CD8-positive, alpha-beta memory T cell (primary cell): ENCODE results near the gene TBRG1. TPM values are rescaled to one million over a fixed set of nuclear protein-coding genes. Genes with fewer than 3 reads are reported as not detected.

Experiments
- CTCF ChIA-PET: fragments of 350-600 bp; sonication (Branson Sonifier 250); formaldehyde crosslinking; loops from one replicate; lab custom pipeline; 2021; ENCODE audit warnings: antibody characterized with exemption; lab: Charles Lee
- POLR2A ChIA-PET: fragments of 350-600 bp; sonication (Branson Sonifier 250); formaldehyde crosslinking; loops from one replicate; lab custom pipeline; 2021; ENCODE audit warnings: antibody characterized with exemption; lab: Charles Lee
- DNase-seq, 5 donors: peaks; one replicate each; pipeline versions ENCODE4 v3.0.0 to v3.0.0-alpha.2; 2020 to 2022; ENCODE audit warnings: mixed read lengths in 1 of 5
- H3K27ac ChIP-seq: one replicate; pipeline ENCODE4 v1.7.0; 2013; ENCODE audit warnings: low read depth, mild to moderate bottlenecking, low read length, moderate library complexity
- H3K27me3 ChIP-seq: 2 replicates; pipeline ENCODE4 v1.7.0; 2013; ENCODE audit warnings: low read length, mild to moderate bottlenecking; ENCODE audit not compliant: insufficient read depth, poor library complexity, severe bottlenecking
- H3K36me3 ChIP-seq: 2 replicates; pipeline ENCODE4 v1.7.0; 2013; ENCODE audit warnings: mild to moderate bottlenecking, low read length, moderate library complexity; ENCODE audit not compliant: insufficient read depth
- H3K4me1 ChIP-seq: 2 replicates; pipeline ENCODE4 v1.7.0; 2013; ENCODE audit warnings: mild to moderate bottlenecking, low read length, moderate library complexity; ENCODE audit not compliant: insufficient read depth
- H3K4me3 ChIP-seq: 2 replicates; pipeline ENCODE4 v1.7.0; 2013; ENCODE audit warnings: mild to moderate bottlenecking, low read length
- H3K9me3 ChIP-seq: 2 replicates; pipeline ENCODE4 v1.7.0; 2013; ENCODE audit warnings: mild to moderate bottlenecking, low read length
- H3K27ac Mint-ChIP-seq, 8 donors: one replicate each; pipeline ENCODE4 v1.8.0; 2020 to 2021; ENCODE audit warnings: mixed read lengths in 8 of 8, mild to moderate bottlenecking in 6 of 8, inconsistent platforms in 3 of 8, moderate library complexity in 3 of 8
- H3K27me3 Mint-ChIP-seq, 2 donors: one replicate each; pipeline ENCODE4 v1.8.0; 2020 to 2021; ENCODE audit warnings: mixed read lengths in 2 of 2, mild to moderate bottlenecking in 1 of 2, moderate library complexity in 1 of 2
- H3K36me3 Mint-ChIP-seq, 3 donors: one replicate each; pipeline ENCODE4 v1.8.0; 2020 to 2021; ENCODE audit warnings: mixed read lengths in 3 of 3, inconsistent platforms in 1 of 3, mild to moderate bottlenecking in 1 of 3
- H3K4me1 Mint-ChIP-seq, 3 donors: one replicate each; pipeline ENCODE4 v1.8.0; 2020 to 2021; ENCODE audit warnings: mixed read lengths in 3 of 3, inconsistent platforms in 1 of 3, mild to moderate bottlenecking in 1 of 3
- H3K4me3 Mint-ChIP-seq, 7 donors: one replicate each; pipeline ENCODE4 v1.8.0; 2020 to 2021; ENCODE audit warnings: mixed read lengths in 7 of 7, mild to moderate bottlenecking in 6 of 7, moderate library complexity in 4 of 7, inconsistent platforms in 2 of 7
- H3K9me3 Mint-ChIP-seq, 5 donors: one replicate each; pipeline ENCODE4 v1.8.0; 2020 to 2022; ENCODE audit warnings: mixed read lengths in 5 of 5, mild to moderate bottlenecking in 3 of 5, moderate library complexity in 2 of 5, inconsistent platforms in 1 of 5
- polyA plus RNA-seq: library from polyadenylated mRNA; unstranded; fragments of 300-500 nt; fragmentation: Illumina TruSeq; gene quantifications from one replicate; pipeline ENCODE4 v1.2.3, GENCODE V29; 2021
- total RNA-seq, 2 experiments: library from RNA; stranded (reverse); gene quantifications; one replicate each; pipeline ENCODE4 v1.2.3, GENCODE V29; 2021

Gene TBRG1, protein sequence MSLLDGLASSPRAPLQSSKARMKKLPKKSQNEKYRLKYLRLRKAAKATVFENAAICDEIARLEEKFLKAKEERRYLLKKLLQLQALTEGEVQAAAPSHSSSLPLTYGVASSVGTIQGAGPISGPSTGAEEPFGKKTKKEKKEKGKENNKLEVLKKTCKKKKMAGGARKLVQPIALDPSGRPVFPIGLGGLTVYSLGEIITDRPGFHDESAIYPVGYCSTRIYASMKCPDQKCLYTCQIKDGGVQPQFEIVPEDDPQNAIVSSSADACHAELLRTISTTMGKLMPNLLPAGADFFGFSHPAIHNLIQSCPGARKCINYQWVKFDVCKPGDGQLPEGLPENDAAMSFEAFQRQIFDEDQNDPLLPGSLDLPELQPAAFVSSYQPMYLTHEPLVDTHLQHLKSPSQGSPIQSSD
- total RNA-seq: 10 to 100 TPM; 38.4 to 49.5 TPM
- polyA plus RNA-seq: 36.3 TPM

DNA sequence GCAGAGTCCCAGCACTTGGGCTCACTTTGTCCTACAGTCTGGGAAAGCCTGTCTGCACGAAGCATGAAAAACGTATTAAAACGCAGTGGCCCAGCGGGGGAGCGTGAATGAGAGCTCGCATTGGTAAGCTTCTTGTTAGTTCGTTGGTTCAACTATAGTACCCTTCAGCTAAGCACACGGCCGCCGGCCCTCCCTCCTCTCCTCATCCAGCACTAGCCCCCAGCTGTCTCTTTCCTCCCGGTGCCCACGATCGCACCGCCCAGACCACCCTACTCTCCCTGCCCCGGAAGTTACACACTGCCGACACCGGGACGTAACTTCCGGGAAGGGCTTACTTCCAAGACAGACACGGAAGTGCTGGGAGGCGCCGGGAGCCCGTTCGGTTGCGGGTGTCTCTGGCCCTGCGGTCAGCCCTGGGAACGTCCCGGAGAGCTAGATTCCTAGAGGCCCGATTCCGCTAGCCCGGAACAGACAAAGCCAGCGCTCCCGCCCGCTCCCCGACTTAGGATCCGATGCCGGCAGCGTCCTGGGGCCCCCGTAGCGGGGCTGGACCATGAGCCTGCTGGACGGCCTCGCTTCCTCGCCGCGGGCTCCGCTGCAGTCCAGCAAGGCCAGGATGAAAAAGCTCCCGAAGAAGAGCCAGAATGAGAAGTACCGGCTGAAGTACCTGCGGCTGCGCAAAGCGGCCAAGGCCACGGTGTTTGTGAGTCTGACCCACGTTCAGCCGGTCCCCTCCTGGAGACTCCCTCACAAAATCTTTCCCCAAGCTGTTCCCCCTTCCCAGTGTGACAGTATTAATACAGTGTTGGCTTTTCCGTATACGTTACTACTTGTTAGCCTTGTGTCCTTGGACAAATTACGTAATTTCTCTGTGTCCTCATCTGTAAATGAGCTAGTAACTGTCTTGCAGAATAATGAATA is at the start of gene TBRG1:
Gene TBRG1, plus strand, starts transcription at position 334 of the 921 bp plus-strand sequence. Its CDS starts 220 bp downstream, at position 554.
- H3K36me3 Mint-ChIP-seq: peaks cover 5 to 43% (median 7%) of the 10 kb centered on the region in 3 donors
- no peaks in the 10 kb centered on the region for H3K9me3 ChIP-seq
- H3K4me3 ChIP-seq: peak within 1 kb of the TSS; percentile 71
- peaks cover 3 to 21% of the 10 kb centered on the region in 2 donors for H3K27me3 Mint-ChIP-seq
- POLR2A ChIA-PET: interaction anchor here (0.6 to 1.9 kb wide), 5 partner anchors 178 to 1982 kb away, joined by 3 to 6 read pairs (median 4); partner anchors contain the start of genes MSANTD2 and TMEM218
- CTCF ChIA-PET: interaction anchor here (1.1 to 1.4 kb wide), 3 partner anchors 19 to 123 kb away, joined by 3 to 4 read pairs (median 3); no protein-coding TSS in a partner anchor
- no peaks in the 10 kb centered on the region for H3K9me3 Mint-ChIP-seq
- peak; percentile 80 to 91 (median 83) for DNase-seq
- H3K36me3 ChIP-seq: peaks cover 26% of the 10 kb centered on the region
- H3K27ac ChIP-seq: peak within 1 kb of the TSS; percentile 90
- peaks cover 43 to 55% (median 48%) of the 10 kb centered on the region in 3 donors for H3K4me1 Mint-ChIP-seq
- H3K27ac Mint-ChIP-seq: peak within 1 kb of the TSS; percentile 94 to 100 (median 99)
- peak within 1 kb of the TSS; percentile 92 to 99 (median 99) for H3K4me3 Mint-ChIP-seq
- no peaks in the 10 kb centered on the region for H3K27me3 ChIP-seq
- peaks cover 34% of the 10 kb centered on the region for H3K4me1 ChIP-seq

DNA sequence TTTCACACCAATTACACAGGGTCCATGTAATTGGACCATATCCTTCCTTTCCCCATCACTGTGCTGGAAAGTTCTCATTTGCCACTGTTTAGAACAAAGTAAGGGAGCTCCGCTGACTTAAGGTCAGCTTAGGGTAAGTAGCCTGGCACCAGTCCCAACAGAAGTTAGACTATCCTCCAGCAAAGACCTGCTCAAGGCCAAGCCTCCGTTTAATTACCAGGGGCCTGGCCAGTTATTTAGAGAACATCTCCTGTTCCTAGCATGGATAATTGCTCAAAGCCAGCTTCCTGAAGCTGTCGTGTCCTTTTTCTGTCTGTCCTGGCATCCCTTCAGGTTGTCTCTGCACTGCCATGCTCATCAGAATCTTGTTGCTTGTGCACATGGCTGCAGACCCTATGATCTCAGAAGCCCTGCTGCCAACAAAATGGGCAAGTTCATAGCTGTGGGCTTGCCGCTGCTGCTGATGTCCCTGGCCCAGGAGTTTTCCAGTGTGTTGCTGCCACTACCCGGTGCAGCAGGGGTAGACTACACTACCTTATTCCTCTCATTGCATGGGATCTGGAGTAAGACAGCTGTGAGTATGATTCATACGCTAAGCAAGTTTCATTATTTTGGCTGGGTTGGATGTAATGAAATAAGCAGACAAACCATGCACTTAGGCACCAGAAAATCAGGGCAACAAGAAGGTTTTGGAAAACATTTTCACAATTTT is 44.8 kb upstream of the TBRG1 start:
- no peak overlapping the region for H3K4me3 ChIP-seq
- Mint-ChIP-seq H3K9me3 (no peaks in the 10 kb centered on the region), H3K27ac (peak overlapping the region in 1 of 8 donors; percentile 41), H3K4me3 (no peak overlapping the region), H3K36me3 (no peaks in the 10 kb centered on the region), H3K27me3 (peaks cover 3 to 14% of the 10 kb centered on the region in 2 donors), H3K4me1 (no peaks in the 10 kb centered on the region)
- no peaks in the 10 kb centered on the region for H3K36me3 ChIP-seq
- no peak overlapping the region for H3K27ac ChIP-seq
- no peak for DNase-seq
- H3K9me3 ChIP-seq: no peaks in the 10 kb centered on the region
- no peaks in the 10 kb centered on the region for H3K27me3 ChIP-seq
- CTCF ChIA-PET: no interaction called here
- H3K4me1 ChIP-seq: no peaks in the 10 kb centered on the region
- POLR2A ChIA-PET: no interaction called here

DNA sequence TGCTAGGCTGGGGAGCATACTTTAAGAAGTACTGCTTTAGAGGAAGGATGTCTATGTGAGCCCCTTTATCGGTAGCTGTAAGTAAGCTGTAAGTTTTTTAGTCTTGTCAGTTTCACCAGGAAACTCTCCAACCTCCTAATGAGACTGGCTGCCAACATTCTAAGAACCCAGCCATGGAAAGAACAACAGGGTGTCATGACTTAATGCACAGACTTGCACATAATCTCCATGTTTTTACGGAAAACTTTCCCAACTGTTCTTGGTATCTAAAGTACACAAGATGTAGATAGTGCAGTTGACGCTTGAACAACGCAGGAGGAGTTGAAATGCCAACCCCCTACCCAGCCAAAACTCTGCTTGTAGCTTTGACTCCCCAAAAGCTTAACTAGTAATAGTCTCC is 43.9 kb upstream of the TBRG1 start:
- H3K27ac ChIP-seq: no peak overlapping the region
- no peak for DNase-seq
- no peak overlapping the region for H3K27ac Mint-ChIP-seq
- no peaks in the 10 kb centered on the region for H3K27me3 ChIP-seq
- H3K4me1 Mint-ChIP-seq: no peaks in the 10 kb centered on the region
- H3K4me3 ChIP-seq: no peak overlapping the region
- H3K4me3 Mint-ChIP-seq: no peak overlapping the region
- H3K27me3 Mint-ChIP-seq: peaks cover 3 to 14% of the 10 kb centered on the region in 2 donors
- ChIA-PET CTCF (no interaction called here), POLR2A (no interaction called here)
- H3K36me3 ChIP-seq: no peaks in the 10 kb centered on the region
- no peaks in the 10 kb centered on the region for H3K36me3 Mint-ChIP-seq
- H3K9me3 ChIP-seq: no peaks in the 10 kb centered on the region
- no peaks in the 10 kb centered on the region for H3K9me3 Mint-ChIP-seq
- no peaks in the 10 kb centered on the region for H3K4me1 ChIP-seq

DNA sequence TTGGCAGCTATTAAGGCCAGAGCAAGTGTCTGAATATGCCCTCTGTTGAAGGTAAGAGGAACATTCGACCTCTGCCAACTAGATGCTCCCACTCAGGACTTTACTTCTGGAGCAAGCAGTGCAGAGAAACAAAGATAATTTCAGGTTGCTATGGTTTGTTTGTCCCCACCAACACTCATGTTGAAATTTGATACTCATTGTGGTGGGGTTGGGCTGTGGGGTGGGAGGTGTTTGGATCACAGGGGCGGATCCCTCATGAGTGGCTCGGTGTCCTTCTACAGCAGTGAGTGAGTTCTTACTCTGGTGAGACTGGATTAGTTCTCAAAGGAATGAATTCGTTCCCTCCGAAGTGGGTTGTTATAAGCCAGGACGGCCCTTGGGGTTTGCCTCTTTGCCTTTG is 40.8 kb upstream of the TBRG1 start:
- H3K36me3 Mint-ChIP-seq: no peaks in the 10 kb centered on the region
- CTCF ChIA-PET: interaction anchor here (1.6 kb wide), 1 partner anchor 9 kb away, joined by 3 read pairs; no protein-coding TSS in a partner anchor
- peak overlapping the region in 1 of 7 donors; percentile 15 for H3K4me3 Mint-ChIP-seq
- no peak overlapping the region for H3K4me3 ChIP-seq
- no peaks in the 10 kb centered on the region for H3K9me3 Mint-ChIP-seq
- no peaks in the 10 kb centered on the region for H3K9me3 ChIP-seq
- no peak overlapping the region for H3K27ac ChIP-seq
- POLR2A ChIA-PET: no interaction called here
- no peaks in the 10 kb centered on the region for H3K27me3 ChIP-seq
- H3K36me3 ChIP-seq: no peaks in the 10 kb centered on the region
- no peaks in the 10 kb centered on the region for H3K4me1 Mint-ChIP-seq
- no peaks in the 10 kb centered on the region for H3K4me1 ChIP-seq
- H3K27me3 Mint-ChIP-seq: peaks cover 6 to 15% of the 10 kb centered on the region in 2 donors
- H3K27ac Mint-ChIP-seq: no peak overlapping the region
- no peak for DNase-seq

DNA sequence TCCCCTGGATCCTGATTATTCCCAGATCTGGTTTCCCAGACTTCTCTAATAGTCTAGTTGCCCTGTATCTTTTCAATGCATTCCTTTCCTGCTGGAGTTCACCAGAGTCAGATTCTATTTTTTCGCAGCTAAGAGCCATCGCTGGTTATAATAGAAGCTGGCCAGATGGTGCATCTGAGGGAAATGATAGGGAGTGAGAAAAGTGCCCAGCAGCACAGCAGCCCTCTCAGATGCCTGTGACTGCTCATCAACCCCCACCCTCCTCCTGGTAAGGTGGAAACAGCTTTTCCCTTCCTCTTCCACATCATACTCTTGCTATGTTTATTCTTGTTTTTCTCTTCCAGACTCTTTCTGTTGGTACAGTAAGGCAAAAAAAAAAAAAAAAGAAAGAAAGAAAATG is 40.1 kb upstream of the TBRG1 start:
- Histone ChIP-seq H3K4me1 (no peaks in the 10 kb centered on the region), H3K27me3 (no peaks in the 10 kb centered on the region), H3K9me3 (no peaks in the 10 kb centered on the region), H3K4me3 (no peak overlapping the region), H3K27ac (no peak overlapping the region), H3K36me3 (no peaks in the 10 kb centered on the region)
- CTCF ChIA-PET: interaction anchor here (1.6 kb wide), 1 partner anchor 10 kb away, joined by 3 read pairs; no protein-coding TSS in a partner anchor
- Mint-ChIP-seq H3K4me3 (no peak overlapping the region), H3K27me3 (peaks cover 11 to 22% of the 10 kb centered on the region in 2 donors), H3K9me3 (no peaks in the 10 kb centered on the region), H3K27ac (no peak overlapping the region), H3K4me1 (no peaks in the 10 kb centered on the region), H3K36me3 (no peaks in the 10 kb centered on the region)
- DNase-seq: no peak
- POLR2A ChIA-PET: no interaction called here

DNA sequence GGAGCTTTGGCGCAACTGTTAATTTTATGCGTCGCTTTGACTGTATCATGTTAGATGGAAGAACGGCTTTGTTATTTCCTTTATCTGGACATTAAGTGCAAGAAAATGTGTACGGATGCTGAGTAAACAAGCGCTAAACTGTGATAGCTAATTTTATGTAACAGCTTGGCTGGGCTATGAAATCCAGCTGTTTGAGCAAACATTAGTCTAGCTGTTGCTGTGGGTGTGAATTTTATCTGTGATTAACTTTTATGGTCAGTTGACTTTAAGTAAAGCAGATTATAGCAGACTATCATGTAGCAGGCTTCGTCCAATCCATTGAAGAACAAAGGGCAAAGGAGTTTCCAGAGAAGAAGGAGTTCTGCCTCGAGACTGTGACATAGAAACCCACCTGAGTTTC is 38.9 kb upstream of the TBRG1 start:
- Histone ChIP-seq H3K4me1 (no peaks in the 10 kb centered on the region), H3K36me3 (no peaks in the 10 kb centered on the region), H3K4me3 (no peak overlapping the region), H3K27ac (no peak overlapping the region), H3K9me3 (no peaks in the 10 kb centered on the region), H3K27me3 (no peaks in the 10 kb centered on the region)
- peaks cover 12 to 29% of the 10 kb centered on the region in 2 donors for H3K27me3 Mint-ChIP-seq
- H3K27ac Mint-ChIP-seq: no peak overlapping the region
- DNase-seq: no peak
- no peaks in the 10 kb centered on the region for H3K9me3 Mint-ChIP-seq
- no peak overlapping the region for H3K4me3 Mint-ChIP-seq
- ChIA-PET POLR2A (no interaction called here), CTCF (no interaction called here)
- H3K4me1 Mint-ChIP-seq: no peaks in the 10 kb centered on the region
- H3K36me3 Mint-ChIP-seq: no peaks in the 10 kb centered on the region

DNA sequence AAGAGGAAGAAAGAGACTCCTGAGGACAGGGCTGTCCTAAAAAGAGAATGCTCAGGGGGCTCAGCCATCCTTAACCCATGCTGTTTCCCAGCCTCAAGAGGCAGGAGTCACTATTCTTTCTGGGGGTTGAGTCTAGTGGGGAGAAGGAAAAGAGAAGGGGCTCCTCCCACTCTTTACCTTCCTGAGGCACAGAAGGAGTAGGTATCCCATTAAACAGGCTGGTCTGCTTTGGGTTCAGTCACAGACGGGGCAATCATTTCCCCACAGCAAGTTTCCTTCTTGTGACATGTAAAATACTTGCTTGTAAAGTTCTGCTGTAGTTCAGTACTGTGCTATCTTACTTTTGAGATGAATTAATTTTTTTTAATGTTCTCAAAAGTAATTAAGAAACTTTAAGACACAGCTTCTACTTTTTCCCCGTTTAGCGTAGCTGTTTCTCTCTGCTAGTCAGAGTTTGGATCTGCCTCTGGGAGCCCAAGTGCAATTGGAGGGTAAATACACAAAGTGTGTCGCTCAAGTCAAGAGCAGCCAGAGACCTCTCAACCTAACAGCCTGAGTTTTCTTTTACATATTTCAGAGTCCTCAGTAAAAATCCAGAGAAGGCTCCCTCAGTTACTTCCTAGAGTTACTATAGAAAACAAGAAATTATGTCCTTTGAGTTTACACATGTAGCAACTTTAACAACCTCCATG is 37.8 kb upstream of the TBRG1 start:
- Histone ChIP-seq H3K4me3 (no peak overlapping the region), H3K36me3 (no peaks in the 10 kb centered on the region), H3K4me1 (no peaks in the 10 kb centered on the region), H3K27ac (no peak overlapping the region), H3K9me3 (no peaks in the 10 kb centered on the region), H3K27me3 (no peaks in the 10 kb centered on the region)
- H3K9me3 Mint-ChIP-seq: no peaks in the 10 kb centered on the region
- no peaks in the 10 kb centered on the region for H3K4me1 Mint-ChIP-seq
- peaks cover 12 to 30% of the 10 kb centered on the region in 2 donors for H3K27me3 Mint-ChIP-seq
- DNase-seq: no peak
- POLR2A ChIA-PET: no interaction called here
- H3K36me3 Mint-ChIP-seq: no peaks in the 10 kb centered on the region
- CTCF ChIA-PET: no interaction called here
- H3K4me3 Mint-ChIP-seq: no peak overlapping the region
- no peak overlapping the region for H3K27ac Mint-ChIP-seq
